ENCODE measurements around the gene GOLGA6A.
"Not testable (repeated sequence)": the region's sequence is repeated elsewhere in the genome, so short reads cannot be mapped to it uniquely, and the experiment has no call there.

Gene GOLGA6A

DNA sequence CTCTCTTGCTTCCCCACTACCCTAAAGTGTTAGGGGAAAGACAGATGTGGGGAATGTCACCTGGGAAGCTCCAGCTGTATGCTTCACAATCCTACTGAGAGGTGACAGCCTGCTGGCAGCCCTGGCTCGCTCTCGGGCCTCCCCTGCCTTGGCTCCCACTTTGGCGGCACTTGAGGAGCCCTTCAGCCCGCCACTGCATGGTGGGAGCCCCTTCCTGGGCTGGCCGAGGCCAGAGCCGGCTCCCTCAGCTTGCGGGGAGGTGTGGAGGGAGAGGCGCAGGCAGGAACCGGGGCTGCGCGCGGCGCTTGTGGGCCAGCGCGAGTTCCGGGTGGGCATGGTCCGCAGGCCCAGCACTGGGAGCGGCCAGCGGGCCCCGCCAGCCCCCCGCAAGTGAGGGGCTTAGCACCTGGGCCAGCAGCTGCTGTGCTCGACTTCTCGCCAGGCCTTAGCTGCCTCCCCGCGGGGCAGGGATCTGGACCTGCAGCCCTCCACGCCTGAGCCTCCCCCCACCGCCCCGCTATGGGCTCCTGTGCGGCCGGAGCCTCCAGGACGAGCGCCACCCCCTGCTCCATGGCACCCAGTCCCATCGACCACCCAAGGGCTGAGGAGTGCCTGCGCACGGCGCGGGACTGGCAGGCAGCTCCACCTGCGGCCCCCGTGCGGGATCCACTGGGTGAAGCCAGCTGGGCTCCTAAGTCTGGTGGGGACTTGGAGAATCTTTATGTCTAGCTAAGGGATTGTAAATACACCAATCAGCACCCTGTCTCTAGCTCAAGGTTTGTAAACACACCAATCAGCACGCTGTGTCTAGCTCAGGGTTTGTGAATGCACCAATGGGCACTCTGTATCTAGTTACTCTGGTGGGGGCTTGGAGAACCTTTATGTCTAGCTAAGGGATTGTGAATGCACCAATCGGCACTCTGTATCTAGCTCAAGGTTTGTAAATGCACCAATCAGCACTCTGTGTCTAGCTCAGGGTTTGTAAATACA lies 29.8 kb downstream of the GOLGA6A start:
- not testable (repeated sequence) for DNase-seq (ENCODE audit: low read depth)

DNA sequence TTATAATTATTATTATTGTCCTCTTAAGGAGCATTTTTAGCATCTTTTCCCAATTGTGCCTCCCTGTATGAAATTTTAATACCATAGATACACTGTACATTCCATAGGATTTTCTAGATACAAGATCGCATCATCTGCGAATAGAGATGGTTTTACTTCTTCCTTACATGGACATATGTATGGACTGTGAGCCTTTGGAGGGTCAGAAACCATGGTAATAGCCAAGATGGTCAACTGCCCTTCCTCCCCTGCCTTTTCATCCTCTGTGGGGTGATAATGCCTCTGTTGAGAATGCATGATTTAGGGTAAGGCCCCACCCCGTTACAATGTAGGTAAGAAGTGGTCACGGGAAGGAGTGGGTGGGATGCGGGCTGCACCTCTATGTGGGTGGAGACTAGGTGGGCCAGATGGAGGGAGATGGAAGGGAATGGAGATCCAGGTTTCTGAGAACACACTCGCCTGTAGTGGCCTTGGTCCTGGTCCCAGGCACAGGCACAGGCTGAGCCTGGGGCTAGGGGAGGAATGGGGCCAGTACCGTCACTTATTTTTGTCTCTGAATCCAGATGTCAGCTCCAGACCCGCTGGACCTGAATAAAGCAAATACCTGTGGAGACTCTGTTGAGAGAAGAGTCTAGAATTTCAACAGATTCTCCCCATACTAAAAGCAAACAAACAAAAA lies 31.7 kb downstream of the GOLGA6A start:
- no peak for DNase-seq (ENCODE audit: low read depth)

DNA sequence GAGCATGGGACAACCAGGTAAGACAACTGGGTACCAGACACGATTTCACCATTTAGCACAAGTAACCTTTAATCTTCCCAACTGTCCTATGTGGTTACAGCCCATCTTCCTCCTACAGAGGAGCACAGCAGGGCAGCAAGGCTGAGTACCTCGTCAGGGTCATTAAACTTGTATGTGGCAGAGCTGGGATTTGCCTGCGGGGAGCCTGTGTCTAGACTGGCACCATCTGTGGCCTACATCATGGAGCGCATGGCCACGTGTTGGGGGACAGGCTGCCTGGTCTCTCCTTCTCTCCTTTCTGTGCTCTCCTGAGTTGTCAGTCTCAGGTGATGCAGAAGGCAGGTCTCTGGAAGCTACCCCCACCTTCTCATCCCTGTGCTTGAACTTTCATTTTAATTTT lies 32.2 kb downstream of the GOLGA6A start:
- no peak for DNase-seq (ENCODE audit: low read depth)

DNA sequence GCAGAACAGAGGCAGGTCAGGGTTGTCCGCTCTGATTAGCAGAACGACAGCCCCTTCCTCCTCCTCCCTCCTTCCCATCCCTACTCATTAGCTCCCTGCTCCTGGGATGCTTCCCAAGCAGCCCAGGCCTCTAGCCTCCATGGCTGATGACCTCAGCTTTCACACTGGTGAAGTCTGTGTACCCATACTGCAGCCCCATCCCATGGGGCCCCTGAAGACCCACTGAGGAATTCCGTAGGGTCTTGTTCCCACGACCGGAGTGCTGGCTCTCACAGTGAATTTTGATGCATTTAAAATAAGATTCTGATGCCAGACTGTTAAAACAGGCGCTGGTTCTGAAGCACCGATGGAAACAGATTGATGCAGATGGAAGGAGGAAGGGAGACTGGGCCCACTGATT lies 36.1 kb downstream of the GOLGA6A start:
- no peak for DNase-seq (ENCODE audit: low read depth)

DNA sequence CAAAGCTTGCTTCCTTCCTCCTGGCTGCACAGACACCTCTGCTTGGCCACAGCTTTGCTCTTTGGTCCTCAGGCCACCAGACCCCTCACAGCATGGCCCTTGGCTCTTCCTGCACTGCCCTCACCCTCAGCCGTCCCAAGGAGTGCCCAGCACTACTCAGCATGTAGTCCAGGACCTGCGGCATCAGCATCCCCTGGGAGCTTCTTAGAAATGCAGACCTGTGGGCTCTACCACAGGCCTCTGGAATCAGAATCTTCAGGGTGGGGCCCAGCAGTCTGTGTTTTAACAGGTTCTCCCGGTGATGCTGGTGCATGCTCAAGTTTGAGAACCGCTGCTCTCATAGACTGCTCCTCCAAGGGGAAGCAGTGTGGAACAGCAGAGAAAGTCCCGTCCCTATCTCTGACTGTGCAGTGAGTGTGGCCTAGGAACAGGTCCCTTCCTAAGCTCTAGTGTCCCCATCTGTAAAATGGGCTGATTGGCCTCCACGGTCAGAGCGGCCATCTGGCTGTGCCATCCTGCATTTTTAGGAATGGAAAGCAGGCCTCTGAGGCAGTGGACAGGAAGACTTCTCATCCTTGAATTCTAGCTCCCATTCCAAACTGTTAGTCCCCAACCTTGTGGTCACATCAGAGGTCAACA lies 36.6 kb downstream of the GOLGA6A start:
- no peak for DNase-seq (ENCODE audit: low read depth)

DNA sequence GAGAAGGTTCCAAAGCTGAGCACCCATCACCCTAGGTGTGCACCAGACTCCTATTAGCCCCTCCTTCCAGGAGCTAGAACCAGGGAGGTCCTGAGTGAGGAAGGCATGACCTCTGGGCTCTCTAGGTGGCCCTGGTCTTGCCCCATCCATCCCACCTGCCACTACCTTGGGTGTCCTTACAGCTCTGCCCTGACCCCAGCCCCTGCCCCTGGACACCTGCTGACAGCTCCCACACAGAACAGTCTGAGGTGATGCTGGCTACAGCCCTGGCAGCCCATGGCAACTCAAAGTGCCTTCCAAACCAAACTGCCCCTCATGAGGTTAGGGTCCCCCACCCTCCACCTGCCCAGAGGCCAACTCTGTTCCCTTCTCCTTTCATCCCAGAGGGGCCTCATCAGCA lies 37.2 kb downstream of the GOLGA6A start:
- DNase-seq (ENCODE audit: low read depth) = no peak

DNA sequence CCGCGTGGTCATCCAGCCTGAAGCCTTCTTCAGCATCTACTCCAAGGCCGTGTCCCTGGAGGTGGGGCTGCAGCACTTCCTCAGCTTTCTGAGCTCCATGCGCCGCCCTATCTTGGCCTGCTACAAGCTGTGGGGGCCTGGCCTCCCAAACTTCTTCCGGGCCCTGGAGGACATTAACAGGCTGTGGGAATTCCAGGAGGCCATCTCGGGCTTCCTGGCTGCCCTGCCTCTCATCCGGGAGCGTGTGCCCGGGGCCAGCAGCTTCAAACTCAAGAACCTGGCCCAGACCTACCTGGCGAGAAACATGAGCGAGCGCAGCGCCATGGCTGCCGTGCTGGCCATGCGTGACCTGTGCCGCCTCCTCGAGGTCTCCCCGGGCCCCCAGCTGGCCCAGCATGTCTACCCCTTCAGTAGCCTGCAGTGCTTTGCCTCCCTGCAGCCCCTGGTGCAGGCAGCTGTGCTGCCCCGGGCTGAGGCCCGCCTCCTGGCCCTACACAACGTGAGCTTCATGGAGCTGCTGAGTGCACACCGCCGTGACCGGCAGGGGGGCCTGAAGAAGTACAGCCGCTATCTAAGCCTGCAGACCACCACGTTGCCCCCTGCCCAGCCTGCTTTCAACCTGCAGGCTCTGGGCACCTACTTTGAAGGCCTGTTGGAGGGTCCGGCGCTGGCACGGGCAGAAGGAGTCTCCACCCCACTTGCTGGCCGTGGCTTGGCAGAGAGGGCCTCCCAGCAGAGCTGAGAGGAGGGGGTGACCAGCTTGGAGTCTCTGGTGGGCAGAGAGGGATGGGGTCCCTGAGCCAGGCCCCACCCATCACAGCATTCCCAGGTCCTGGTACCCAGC lies 37.9 kb downstream of the GOLGA6A start:
- no peak for DNase-seq (ENCODE audit: low read depth)

DNA sequence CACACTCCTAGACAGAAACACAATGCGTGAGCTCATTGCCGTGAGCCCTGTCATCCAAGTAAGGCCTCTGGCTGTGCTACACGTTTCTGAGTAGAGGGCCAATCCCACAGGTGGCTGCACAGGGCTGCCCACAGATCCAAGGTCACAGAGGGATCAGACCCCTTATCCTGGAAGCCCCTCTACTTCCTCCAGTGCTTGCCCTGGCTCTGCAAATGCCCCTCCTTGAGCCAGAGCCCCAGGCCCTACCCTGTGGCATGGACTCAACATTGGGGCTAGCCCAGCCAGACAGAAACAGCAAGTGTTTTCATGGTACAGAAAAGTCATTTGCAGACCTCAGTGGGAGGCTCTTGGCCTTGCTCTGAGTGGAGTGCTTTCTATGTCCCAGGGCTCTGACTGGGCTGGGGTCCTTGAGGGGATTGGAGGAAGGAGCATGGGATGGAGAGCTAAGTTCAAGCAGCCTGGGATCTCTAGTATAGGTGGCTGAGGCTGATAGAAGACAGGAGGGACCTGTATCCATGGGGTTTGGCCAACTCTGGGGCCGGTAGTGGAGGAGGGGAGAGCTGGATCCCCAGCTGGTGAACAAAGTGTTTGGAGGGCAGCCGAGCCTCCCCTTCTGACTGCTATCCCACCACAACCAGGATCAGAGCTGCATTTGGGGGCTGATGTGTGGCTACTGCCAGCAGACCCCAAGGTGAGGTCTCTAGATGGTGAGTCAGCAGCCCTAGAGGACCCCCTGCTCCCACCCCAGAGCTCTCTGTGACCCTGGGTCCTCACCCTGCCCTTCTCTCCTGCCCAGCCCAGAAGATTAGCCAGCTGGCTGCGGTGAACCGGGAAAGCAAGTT lies 38.7 kb downstream of the GOLGA6A start:
- DNase-seq (ENCODE audit: low read depth) = no peak

DNA sequence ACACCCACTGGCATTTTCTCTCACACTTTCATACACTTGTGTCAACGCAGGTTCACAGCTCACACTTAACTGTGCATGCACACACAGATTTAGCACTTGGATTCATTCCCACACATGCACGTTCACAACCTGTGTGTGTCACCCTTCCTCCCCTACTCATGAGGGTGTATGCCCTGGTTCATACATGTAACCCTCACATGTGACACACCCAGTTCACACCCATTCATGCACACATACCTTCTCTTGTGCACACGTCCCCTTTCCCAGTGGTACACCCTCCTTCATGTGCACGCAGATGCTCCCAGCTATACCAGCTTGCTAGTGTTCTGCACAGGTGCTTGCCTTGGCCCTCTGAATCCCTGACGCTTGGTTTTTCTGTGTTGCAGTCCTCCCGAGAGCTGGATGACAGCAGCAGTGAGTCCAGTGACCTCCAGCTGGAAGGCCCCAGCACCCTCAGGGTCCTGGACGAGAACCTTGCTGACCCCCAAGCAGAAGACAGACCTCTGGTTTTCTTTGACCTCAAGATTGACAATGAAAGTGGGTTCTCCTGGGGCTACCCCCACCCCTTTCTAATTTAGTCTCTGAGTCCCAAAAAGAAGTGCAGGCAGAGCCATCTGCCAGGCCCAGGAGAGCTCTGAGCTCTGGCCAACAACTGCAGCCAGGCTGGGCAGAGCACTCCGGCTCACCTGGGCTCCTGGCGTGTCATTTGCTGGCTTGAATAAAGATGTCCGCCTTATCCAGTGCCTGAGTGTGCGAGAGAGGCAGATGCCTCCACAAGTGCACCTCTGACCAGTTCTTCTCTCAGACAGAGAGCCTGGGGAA lies 39.5 kb downstream of the GOLGA6A start:
- no peak for DNase-seq (ENCODE audit: low read depth)

DNA sequence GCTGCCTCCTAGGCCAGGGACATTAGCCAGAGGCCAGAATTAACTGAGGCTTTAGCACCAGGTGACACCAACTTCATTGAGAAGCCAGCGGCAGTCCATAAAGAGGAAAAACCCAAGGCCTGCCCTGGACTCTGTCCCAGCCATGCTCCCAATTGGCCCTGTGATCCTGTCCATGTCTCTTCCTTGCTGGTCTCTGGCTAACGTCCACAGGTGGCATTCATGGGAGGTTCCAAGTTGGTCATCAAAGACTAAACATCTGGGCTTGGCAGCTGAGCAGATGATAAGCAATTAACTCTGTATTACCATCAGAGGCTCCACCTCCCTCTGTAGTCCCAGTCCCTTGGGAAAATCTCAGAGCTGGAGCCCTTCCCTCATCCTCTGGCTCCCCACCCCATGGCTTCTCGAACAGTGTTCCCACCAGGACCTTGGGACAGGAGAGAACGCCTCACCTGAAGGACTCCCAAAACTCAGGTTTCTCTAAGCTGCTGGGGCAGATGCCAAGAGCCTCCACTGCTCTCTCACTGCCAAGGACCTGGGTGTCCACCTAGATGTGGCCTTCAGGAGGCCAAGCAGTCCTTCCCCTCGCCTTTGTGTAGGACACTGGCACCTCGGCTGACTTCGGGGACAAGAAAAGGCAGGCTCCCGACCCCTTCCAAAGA lies 40.4 kb downstream of the GOLGA6A start:
- no peak for DNase-seq (ENCODE audit: low read depth)

DNA sequence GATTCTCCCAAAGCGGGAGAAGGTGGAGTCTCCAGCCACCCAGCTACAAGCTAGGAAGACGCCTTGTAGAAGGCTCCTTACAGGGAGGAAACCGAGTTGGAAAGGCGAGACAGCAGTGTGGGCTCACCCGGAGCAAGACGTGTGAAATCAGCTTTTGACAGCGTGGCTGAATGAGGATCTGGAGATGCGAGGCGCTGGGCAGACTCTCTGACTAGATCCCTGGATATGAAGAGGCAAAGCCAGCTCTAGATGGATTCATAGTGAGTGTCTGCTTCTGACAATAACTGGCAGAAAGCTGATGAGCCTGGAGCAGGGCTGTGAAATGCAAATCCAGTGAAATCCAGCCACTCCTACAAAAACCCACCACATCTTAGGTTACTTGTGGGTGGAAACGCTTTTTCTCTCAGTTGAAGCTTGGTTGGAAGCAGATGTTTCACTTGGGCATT lies 41.0 kb downstream of the GOLGA6A start:
- DNase-seq (ENCODE audit: low read depth) = no peak

DNA sequence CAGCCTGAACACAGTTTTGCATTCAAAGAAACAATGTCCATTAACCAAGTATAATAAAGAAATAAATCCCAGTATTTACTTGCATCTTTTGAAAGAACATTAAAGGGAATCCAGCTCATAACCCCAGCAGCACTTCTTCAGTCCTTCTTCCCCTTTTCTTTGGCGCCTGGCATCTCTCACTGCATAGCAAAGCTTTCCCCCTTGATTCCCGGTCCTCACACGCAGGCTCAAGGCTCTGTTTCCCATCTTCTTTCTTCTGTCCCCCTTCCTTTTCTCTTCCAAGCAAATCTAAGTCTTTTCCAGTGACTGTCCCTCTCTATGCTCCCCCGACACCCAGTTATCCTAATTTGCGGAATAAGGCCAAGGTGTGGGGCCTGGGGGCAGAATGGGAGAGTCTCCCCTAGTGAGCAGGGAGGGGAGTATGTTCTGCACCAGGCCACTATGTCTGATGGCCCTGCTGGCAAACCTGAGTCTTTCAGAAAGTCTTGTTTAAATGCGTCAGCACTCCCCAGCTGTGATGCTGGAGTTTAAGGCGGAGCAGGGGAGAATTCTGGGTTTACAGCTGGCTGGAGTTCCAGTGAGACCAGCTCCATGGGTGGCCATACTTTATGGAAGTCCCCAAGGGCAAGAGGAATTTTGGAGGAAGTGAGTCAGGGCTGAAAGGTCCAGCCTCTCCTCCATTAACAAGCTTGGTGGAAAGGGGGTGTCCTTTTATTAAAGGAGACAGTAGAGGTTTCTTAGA lies 42.1 kb downstream of the GOLGA6A start:
- DNase-seq (ENCODE audit: low read depth) = no peak

DNA sequence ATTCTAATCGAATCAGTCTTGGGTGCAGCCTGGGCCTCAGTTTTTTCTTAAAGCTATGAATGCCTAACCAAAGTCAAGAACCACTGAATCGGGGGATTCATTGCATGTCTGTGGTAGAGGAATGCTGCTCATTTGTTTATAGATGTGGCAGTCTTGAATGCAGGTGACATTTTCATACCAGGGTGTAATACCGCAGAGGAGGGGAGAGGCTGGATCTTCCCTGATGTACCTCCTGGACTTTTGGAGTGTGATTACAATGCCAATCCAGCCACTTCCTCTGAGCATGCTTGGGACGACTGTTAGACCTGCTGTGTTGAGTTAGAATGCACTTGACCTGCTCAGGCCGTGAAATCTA lies 42.7 kb downstream of the GOLGA6A start:
- no peak for DNase-seq (ENCODE audit: low read depth)

DNA sequence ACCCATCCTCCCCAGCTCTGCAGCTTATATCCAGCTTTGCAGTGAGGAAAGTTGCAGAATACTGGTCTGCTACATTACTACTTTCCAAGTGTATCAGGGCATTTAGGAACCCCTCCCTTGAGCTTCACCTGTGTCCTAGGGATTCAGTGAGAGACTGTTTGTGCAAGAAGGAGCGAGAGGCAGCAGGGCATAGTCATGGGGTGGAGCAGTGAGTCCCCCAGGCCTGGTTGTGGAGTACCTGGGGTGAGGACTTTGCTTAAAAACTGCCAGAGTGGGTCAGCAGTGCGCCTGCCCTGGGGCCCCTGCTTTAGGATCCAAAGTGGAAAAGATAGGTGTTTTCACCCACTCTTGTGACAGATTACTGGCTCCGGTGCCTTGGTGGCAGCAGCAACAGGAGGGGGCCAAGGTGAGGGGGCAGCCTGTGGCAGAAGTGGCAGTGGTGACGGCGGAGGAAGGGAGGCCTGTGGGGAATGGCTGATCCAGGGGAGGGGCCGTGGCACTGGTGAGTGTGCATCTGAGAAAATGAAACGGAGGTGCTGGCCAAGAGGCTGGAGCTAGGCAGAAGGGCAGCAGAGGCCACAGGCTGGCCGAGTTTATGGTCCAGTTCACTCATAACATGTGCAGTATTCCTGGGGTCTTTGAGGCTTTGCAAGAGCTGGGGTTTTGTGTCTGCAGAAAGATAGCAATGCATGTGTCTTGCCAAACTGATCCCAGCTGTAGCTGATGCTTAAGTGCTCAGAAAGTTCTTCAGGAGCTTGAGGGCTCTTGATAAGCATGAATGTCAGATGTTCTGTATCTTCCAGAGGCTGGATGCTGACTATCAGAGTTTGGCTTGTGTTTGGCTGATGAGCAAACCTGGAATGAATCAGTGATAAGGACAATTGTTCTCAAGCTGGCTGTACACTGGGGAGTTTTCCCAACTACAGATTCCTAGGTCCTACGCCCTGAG lies 43.4 kb downstream of the GOLGA6A start:
- DNase-seq (ENCODE audit: low read depth) = no peak

DNA sequence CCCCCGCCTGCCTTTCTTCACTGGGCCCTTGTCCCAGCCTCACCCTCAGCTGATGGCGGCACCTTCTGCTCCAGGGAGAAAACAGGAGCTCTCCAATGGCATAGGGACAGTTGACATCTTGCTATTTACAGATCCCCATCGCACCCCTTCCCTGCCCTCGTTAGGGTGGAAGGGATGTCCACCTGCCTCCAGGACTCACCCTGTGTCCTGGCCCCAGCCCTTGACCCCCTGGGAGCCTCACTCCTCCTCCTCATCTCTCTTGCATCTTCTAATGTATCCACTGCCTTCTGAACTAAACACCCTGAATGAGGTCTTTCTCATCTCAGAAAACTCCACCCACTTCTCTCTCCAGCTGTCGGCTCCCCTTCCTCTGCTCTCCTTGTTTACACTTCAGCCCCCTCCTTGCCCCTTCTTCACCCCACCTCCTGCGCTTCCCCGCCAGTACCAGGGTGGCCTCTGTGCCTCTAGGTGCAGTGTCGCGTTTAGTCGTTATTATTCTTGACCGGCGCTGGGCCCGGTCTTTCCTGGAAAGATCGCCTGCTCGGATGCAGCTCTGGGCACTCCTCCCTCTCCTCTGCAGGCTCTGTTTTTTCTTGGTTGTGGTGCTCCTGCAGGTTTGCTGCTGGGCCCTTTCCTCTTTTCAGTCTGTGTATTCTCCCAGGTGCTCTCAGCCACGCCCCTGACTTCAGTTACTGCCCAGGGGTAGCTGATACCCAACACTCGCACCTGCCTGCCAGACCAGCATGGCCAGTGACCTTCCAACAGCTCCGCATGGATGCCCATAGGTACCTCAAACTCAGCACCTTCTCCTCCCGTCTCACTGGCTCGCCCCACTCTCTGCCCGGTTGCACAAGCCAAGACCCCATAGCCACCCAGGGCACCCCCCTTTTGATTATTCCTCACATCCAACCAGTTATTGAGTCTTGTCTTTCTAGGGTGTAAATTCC lies 44.9 kb downstream of the GOLGA6A start:
- no peak for DNase-seq (ENCODE audit: low read depth)
